GM10266 (cell line): ENCODE data around the gene KRTAP16-1.

ENCODE experiments used
- DNase-seq: peaks from one replicate; pipeline ENCODE4 v3.0.0; 2012; ENCODE audit errors: extremely low spot score
- CTCF ChIP-seq: IDR thresholded peaks from 2 replicates; pipeline ENCODE4 v1.5.1; 2012; ENCODE audit warnings: mild to moderate bottlenecking, low read depth; ENCODE audit not compliant: control insufficient read depth, insufficient read depth; ENCODE audit errors: missing control alignments

The KRTAP16-1 gene

GRCh38 chr17:41334385-41335305 lies 25.5 kb upstream of the KRTAP16-1 start:
- no peak for TF ChIP-seq CTCF
- no peak for DNase-seq

- no peak for TF ChIP-seq CTCF
- DNase-seq: no peak
These were observed 24.7 kb upstream of the KRTAP16-1 start for GRCh38 chr17:41333836-41334235.

- no peak for DNase-seq
- TF ChIP-seq CTCF: no peak
These were observed 24.0 kb upstream of the KRTAP16-1 start for GRCh38 chr17:41333098-41333497.

GRCh38 chr17:41332239-41332638 lies 23.1 kb upstream of the KRTAP16-1 start:
- TF ChIP-seq CTCF: no peak
- no peak for DNase-seq

GRCh38 chr17:41331606-41332005 lies 22.5 kb upstream of the KRTAP16-1 start:
- TF ChIP-seq CTCF: no peak
- no peak for DNase-seq

- TF ChIP-seq CTCF: peak; percentile 53
These were observed 20.3 kb upstream of the KRTAP16-1 start for GRCh38 chr17:41329279-41329948.

GRCh38 chr17:41328207-41328606 lies 19.1 kb upstream of the KRTAP16-1 start:
- no peak for DNase-seq
- no peak for TF ChIP-seq CTCF

More at GRCh38 chr17:41329279-41329948, 20.3 kb upstream of the KRTAP16-1 start:
- no peak for DNase-seq
